GM21528 (cell line): ENCODE results near the gene ELOF1.
A peak's percentile ranks its signal among the peaks of the same experiment; 100 is the strongest.

Experiments used
- ATAC-seq: cut with Tn5 transposase; IDR thresholded peaks from one replicate; pipeline ENCODE4 v1.9.1; 2021; ENCODE audit warnings: mild to moderate bottlenecking, moderate library complexity; ENCODE audit not compliant: unreplicated experiment, low FRiP score

Gene ELOF1

DNA sequence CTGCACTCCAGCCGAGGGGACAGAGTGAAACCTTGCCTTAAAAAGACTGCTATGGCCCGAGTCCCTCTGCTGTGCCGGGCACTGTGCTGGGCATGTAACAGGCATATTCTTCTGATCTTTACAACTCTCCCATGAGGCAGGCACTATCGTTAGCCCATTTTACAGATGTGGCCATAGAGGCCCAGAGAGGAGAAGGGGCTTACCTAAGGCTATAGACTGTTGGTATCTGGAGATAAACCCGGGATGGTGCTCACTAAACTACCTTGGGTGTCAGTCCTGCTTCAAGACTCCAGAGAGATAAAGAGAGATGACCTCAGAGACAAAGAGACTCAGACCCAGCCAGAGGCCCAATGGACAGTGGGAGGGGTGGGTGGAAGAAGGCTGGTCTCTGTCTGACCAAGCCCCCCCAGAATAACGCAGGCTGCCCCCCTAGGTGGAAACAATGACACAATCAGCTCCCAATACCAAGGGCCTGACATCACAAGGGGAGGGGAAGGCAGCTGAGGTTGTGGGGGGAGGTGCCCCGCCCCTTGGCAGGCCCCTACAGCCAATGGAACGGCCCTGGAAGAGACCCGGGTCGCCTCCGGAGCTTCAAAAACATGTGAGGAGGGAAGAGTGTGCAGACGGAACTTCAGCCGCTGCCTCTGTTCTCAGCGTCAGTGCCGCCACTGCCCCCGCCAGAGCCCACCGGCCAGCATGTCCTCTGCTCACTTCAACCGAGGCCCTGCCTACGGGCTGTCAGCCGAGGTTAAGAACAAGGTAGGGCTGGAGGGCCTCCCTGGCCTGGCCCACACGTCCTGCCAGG lies 20.6 kb downstream of the ELOF1 start, which contains the start of gene CNN1:
CNN1 (plus strand) TSS at position 620 of the 805 bp plus-strand sequence; CDS start at position 697, 77 bp downstream.
- ATAC-seq = no peak

GRCh38 chr19:11535792-11536595 lies 23.0 kb downstream of the ELOF1 start:
- ATAC-seq = no peak

DNA sequence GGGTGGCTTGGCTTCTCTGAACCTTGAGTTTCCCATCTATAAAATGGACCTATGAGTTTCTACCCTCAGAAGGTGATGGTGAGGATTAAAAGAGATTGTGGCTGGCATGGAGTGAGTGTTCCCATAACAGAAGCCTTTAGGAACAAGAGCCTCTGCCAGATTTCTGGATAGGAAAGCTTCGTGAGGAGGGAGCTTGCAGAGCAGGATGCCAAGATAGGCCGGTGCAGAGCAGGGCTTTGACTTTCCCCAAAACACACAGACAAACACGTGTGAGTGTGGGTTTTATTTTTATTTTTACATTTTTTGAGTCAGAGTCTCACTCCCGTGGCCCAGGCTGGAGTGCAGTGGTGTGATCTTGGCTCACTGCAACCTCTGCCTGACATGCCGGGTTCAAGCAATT lies 24.1 kb downstream of the ELOF1 start:
- no peak for ATAC-seq

GRCh38 chr19:11534538-11534937 lies 24.5 kb downstream of the ELOF1 start:
- no peak for ATAC-seq

GRCh38 chr19:11530432-11530831 lies 28.6 kb downstream of the ELOF1 start:
- ATAC-seq = no peak

GRCh38 chr19:11528551-11529341 lies 30.3 kb downstream of the ELOF1 start, which contains the start of gene ECSIT:
ECSIT (minus strand) TSS chr19:11529134; CDS start chr19:11519170, 9,964 bp downstream.
- ATAC-seq = peak; percentile 92

DNA sequence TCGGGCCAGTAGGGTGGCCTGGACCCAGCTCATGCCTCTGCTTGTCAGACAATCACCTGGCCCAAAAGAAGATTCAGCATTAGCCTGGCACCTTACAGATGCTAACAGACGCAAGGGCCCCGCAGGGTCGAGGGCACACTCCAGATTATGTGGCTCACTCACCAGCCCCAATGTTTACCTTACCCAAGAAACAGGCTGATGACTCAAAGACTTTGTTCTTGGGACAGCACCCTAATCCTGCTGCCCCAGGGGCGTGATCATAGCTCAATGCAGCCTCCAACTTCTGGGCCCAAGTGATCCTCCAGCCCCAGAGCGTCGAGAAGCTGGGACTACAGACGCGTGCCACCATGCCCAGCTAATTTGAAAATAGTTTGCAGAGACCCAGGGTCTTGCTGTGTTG lies 39.9 kb downstream of the ELOF1 start:
- ATAC-seq = no peak

- no peak for ATAC-seq
These were observed 45.1 kb downstream of the ELOF1 start for GRCh38 chr19:11513946-11514345.

DNA sequence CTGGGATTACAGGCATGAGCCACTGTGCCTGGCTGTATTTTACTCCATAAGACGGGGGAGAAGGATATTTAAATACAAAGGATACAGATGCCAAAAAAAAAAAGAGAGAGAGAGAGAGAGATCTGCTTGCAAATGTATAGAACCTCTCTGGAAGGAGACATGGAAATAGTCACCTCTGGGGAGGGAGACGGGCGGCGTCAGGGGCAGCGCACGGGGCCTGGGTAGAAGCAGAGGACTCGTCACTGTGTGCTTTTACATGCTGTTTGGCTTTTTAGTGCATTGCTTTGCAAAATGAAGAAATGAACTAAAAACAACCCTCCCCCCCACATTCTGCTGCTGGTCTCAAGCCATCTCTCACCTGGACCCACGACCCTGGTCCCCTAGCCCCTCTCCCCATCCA lies 48.6 kb downstream of the ELOF1 start:
- no peak for ATAC-seq

- ATAC-seq = no peak
These were observed 51.5 kb downstream of the ELOF1 start for GRCh38 chr19:11507370-11508078.

- ATAC-seq = no peak
These were observed 52.1 kb downstream of the ELOF1 start for GRCh38 chr19:11506967-11507366.

- peak; percentile 24 for ATAC-seq
These were observed 52.9 kb downstream of the ELOF1 start for GRCh38 chr19:11506101-11506555.

DNA sequence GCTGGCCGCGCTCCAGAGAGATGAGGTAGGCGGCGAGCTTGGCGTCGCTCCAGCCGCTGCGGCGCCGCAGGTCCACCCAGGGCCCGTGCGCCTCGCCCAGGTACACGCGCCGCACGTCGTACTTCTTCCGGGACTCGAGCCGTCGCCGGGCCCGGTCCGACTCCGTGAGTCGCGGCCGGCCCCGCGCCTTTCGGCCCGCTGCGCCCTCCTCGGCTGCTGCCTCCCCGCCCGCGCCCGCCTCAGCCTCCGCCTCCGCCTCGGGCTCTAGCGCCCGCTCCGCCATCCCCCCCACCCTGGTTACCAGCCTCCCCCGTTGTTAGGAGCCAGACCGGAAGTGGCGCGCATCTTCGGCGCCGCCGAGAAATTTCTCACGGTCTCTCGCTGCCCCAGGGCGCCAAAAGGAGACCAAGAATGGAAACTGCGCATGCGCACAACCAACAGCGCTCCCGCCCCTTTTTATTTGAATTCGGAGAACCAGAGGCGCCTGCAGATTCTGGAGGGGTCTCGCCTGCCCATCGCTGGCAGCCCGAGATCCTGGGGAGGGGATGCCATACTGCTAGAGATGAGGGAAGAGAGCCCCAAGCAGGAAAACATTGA lies 53.4 kb downstream of the ELOF1 start, which contains the start of gene ZNF653:
ZNF653 (minus strand) TSS at position 336 of the 597 bp plus-strand sequence; CDS start at position 283, 53 bp downstream.
- ATAC-seq = peak; percentile 54

GRCh38 chr19:11505032-11505503 lies 54.0 kb downstream of the ELOF1 start:
- ATAC-seq = peak; percentile 84

DNA sequence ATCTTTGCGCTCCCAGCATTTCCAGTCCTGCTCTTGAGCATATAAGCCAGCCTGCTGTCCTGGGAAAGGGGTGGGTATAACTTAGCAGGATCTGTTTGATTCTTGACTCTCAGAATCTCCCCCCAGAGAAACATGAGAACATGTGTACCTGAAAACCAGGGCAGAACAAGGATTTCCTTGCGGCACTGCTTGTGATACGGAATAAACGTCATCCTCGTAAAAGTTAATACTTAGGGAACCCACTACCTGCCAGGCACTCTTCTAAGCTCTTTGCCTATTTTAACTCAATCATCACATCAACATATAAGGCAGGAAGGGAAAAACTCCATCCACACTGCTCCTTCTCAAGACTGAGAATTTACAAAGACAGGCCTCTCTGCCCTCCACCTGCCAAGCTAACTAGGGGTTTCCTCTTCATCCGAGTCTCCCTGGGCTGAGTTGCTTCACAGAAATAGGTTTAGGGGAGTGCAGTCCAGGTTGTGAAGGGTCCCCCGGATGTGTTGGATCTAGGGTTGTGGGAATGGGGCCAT lies 54.5 kb downstream of the ELOF1 start:
- no peak for ATAC-seq
